A549 (cell line): ENCODE results near the gene NUDT14.

Experiments used
- EP300 ChIP-seq, 2 experiments: fragments of >200 bp; sonication (Bioruptor Twin); formaldehyde crosslinking; IDR thresholded peaks; 2 replicates in 1 of 2; 3 replicates in 1 of 2; pipeline ENCODE4 v1.6.1; 2016 to 2017
- RAD21 ChIP-seq, 2 experiments: fragments of >200 bp in 1 of 2; sonication (Bioruptor Twin) in 1 of 2; formaldehyde crosslinking in 1 of 2; IDR thresholded peaks in 1 of 2; conservative IDR thresholded peaks in 1 of 2; 2 replicates in 1 of 2; 3 replicates in 1 of 2; pipeline ENCODE4 v1.6.1; 2012 to 2018; ENCODE audit warnings: inconsistent platforms in 1 of 2
- TF ChIP-seq, protein P1 (sequence below): fragments of >200 bp; sonication (Bioruptor Twin); formaldehyde crosslinking; IDR thresholded peaks from 3 replicates; pipeline ENCODE4 v1.5.1; 2016
- TF ChIP-seq, protein P2 (sequence below): fragments of 200-600 bp; sonication (generic); IDR thresholded peaks from 2 replicates; pipeline ENCODE4 v1.6.1; 2016; ENCODE audit warnings: antibody characterized with exemption, mild to moderate bottlenecking, moderate library complexity

DNA sequence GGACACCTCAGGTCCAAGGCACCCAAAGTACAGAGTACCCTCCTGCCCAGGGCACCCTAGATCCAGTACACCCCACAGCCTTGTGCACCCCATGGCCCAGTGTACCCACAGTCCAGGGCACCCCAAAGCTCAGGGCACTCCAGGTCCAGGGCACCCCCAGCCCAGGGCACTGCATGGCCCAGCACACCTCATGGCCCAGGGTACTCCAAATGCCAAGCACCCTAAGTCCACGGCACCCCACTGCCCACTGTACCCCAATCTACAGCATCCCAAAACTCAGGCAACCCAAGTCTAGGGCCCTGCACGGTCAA, 18.5 kb downstream of the NUDT14 start:
- TF ChIP-seq, protein P1, sequence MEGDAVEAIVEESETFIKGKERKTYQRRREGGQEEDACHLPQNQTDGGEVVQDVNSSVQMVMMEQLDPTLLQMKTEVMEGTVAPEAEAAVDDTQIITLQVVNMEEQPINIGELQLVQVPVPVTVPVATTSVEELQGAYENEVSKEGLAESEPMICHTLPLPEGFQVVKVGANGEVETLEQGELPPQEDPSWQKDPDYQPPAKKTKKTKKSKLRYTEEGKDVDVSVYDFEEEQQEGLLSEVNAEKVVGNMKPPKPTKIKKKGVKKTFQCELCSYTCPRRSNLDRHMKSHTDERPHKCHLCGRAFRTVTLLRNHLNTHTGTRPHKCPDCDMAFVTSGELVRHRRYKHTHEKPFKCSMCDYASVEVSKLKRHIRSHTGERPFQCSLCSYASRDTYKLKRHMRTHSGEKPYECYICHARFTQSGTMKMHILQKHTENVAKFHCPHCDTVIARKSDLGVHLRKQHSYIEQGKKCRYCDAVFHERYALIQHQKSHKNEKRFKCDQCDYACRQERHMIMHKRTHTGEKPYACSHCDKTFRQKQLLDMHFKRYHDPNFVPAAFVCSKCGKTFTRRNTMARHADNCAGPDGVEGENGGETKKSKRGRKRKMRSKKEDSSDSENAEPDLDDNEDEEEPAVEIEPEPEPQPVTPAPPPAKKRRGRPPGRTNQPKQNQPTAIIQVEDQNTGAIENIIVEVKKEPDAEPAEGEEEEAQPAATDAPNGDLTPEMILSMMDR: no peak
- TF ChIP-seq RAD21 (conservative IDR thresholded peaks at IDR 0.05 in 1 of 2, IDR thresholded peaks at IDR 0.05 in 1 of 2): no peak
- TF ChIP-seq EP300 (IDR thresholded peaks at IDR 0.05): no peak
- TF ChIP-seq, protein P2, sequence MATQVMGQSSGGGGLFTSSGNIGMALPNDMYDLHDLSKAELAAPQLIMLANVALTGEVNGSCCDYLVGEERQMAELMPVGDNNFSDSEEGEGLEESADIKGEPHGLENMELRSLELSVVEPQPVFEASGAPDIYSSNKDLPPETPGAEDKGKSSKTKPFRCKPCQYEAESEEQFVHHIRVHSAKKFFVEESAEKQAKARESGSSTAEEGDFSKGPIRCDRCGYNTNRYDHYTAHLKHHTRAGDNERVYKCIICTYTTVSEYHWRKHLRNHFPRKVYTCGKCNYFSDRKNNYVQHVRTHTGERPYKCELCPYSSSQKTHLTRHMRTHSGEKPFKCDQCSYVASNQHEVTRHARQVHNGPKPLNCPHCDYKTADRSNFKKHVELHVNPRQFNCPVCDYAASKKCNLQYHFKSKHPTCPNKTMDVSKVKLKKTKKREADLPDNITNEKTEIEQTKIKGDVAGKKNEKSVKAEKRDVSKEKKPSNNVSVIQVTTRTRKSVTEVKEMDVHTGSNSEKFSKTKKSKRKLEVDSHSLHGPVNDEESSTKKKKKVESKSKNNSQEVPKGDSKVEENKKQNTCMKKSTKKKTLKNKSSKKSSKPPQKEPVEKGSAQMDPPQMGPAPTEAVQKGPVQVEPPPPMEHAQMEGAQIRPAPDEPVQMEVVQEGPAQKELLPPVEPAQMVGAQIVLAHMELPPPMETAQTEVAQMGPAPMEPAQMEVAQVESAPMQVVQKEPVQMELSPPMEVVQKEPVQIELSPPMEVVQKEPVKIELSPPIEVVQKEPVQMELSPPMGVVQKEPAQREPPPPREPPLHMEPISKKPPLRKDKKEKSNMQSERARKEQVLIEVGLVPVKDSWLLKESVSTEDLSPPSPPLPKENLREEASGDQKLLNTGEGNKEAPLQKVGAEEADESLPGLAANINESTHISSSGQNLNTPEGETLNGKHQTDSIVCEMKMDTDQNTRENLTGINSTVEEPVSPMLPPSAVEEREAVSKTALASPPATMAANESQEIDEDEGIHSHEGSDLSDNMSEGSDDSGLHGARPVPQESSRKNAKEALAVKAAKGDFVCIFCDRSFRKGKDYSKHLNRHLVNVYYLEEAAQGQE: no peak
